Tibial artery (tissue), 4 donors: ENCODE measurements around the gene ZNF593.

Experiments used
- DNase-seq, 2 donors: peaks; one replicate each; pipeline ENCODE4 v3.0.0-alpha.2; 2019
- H3K27ac ChIP-seq, 2 donors: fragments of 200-600 bp; sonication (generic) in 1 of 2; 1 replicate in 1 of 2; 2 replicates in 1 of 2; pipeline ENCODE4 v1.5.1; 2018 to 2019; ENCODE audit warnings: mild to moderate bottlenecking in 1 of 2
- H3K27me3 ChIP-seq, 2 donors: fragments of 200-600 bp; sonication (generic) in 1 of 2; one replicate each; pipeline versions ENCODE4 v1.5.1 to v1.6.0; 2016 to 2019
- H3K36me3 ChIP-seq, 3 donors: fragments of 200-600 bp; sonication (generic) in 2 of 3; one replicate each; pipeline ENCODE4 v1.5.1; 2016 to 2019; ENCODE audit warnings: mild to moderate bottlenecking in 2 of 3
- H3K4me1 ChIP-seq, 4 donors: fragments of 200-600 bp; sonication (generic) in 2 of 4; 1 replicate in 3 of 4; 2 replicates in 1 of 4; pipeline ENCODE4 v1.5.1; 2016 to 2019
- H3K4me3 ChIP-seq, 2 donors: fragments of 200-600 bp; sonication (generic) in 1 of 2; 1 replicate in 1 of 2; 2 replicates in 1 of 2; pipeline ENCODE4 v1.5.1; 2018 to 2019; ENCODE audit warnings: mild to moderate bottlenecking in 2 of 2
- H3K9me3 ChIP-seq, 3 donors: fragments of 200-600 bp; sonication (generic) in 1 of 3; one replicate each; pipeline ENCODE4 v1.5.1; 2016 to 2019
- CTCF ChIP-seq, 2 experiments: fragments of 200-600 bp in 1 of 2; fragments of 450-650 bp in 1 of 2; IDR thresholded peaks; one replicate each; pipeline ENCODE4 v1.5.1; 2017 to 2019; ENCODE audit warnings: antibody characterized with exemption in 2 of 2, mild to moderate bottlenecking in 1 of 2, moderate library complexity in 1 of 2
- intact Hi-C: fragments of 100-400 bp; cut with DNase I; formaldehyde crosslinking; loops from one replicate; pipeline ENCODE4 v1.15.0; 2023; ENCODE audit warnings: low total_unique reads

Gene ZNF593

GRCh38 chr1:26190373-26190987 is 20.8 kb downstream of the ZNF593 start, which contains the start of gene CATSPER4:
TSS of gene CATSPER4 (plus strand) at chr1:26190602. CDS start at chr1:26190628, 26 bp downstream.
- intact Hi-C loops: no loop called here
- DNase-seq: no peak
- Histone ChIP-seq H3K9me3 (no peaks in the 10 kb centered on the region), H3K27me3 (no peaks in the 10 kb centered on the region), H3K4me3 (no peak within 1 kb of the TSS), H3K4me1 (no peaks in the 10 kb centered on the region), H3K36me3 (peaks cover 0 to 30% (median 0%) of the 10 kb centered on the region in 3 donors), H3K27ac (no peak within 1 kb of the TSS)
- TF ChIP-seq CTCF (IDR thresholded peaks at IDR 0.05): no peak

GRCh38 chr1:26191739-26192138 is 22.0 kb downstream of the ZNF593 start:
- Histone ChIP-seq H3K9me3 (no peaks in the 10 kb centered on the region), H3K27me3 (no peaks in the 10 kb centered on the region), H3K4me1 (no peaks in the 10 kb centered on the region), H3K4me3 (no peak overlapping the region), H3K27ac (no peak overlapping the region), H3K36me3 (peaks cover 0 to 24% (median 0%) of the 10 kb centered on the region in 3 donors)
- intact Hi-C loops: no loop called here
- no peak for DNase-seq
- no peak for TF ChIP-seq CTCF (IDR thresholded peaks at IDR 0.05)

GRCh38 chr1:26195805-26196204 is 26.1 kb downstream of the ZNF593 start:
- Histone ChIP-seq H3K36me3 (no peaks in the 10 kb centered on the region), H3K27ac (no peak overlapping the region), H3K4me3 (no peak overlapping the region), H3K9me3 (no peaks in the 10 kb centered on the region), H3K27me3 (peaks cover 0 to 18% of the 10 kb centered on the region in 2 donors), H3K4me1 (no peaks in the 10 kb centered on the region)
- intact Hi-C loops: no loop called here
- TF ChIP-seq CTCF (IDR thresholded peaks at IDR 0.05): no peak
- DNase-seq: no peak

- H3K4me3 ChIP-seq: no peak overlapping the region
- intact Hi-C loops: no loop called here
These were observed 27.6 kb downstream of the ZNF593 start for GRCh38 chr1:26197301-26197700.

GRCh38 chr1:26197813-26198212 is 28.1 kb downstream of the ZNF593 start:
- H3K27ac ChIP-seq: no peak overlapping the region
- intact Hi-C loops: no loop called here
- H3K9me3 ChIP-seq: no peaks in the 10 kb centered on the region
- H3K27me3 ChIP-seq: peaks cover 0 to 36% of the 10 kb centered on the region in 2 donors
- no peak for TF ChIP-seq CTCF (IDR thresholded peaks at IDR 0.05)
- DNase-seq: no peak
- H3K36me3 ChIP-seq: no peaks in the 10 kb centered on the region
- H3K4me1 ChIP-seq: no peaks in the 10 kb centered on the region
- no peak overlapping the region for H3K4me3 ChIP-seq

More at GRCh38 chr1:26197301-26197700, 27.6 kb downstream of the ZNF593 start:
- no peak for TF ChIP-seq CTCF (IDR thresholded peaks at IDR 0.05)
- no peaks in the 10 kb centered on the region for H3K4me1 ChIP-seq
- H3K27me3 ChIP-seq: peaks cover 0 to 31% of the 10 kb centered on the region in 2 donors
- no peaks in the 10 kb centered on the region for H3K36me3 ChIP-seq
- H3K9me3 ChIP-seq: no peaks in the 10 kb centered on the region
- no peak for DNase-seq
- H3K27ac ChIP-seq: no peak overlapping the region
